Astrocyte (in vitro differentiated cells and primary cell): ENCODE data around the gene INTS4. TPM values are rescaled to one million over a fixed set of nuclear protein-coding genes. Genes with fewer than 3 reads are reported as not detected.

Experiments
- DNase-seq: peaks from one replicate; pipeline ENCODE4 v3.0.0-alpha.2; 2010; ENCODE audit warnings: low read depth
- FAIRE-seq: peaks from 2 replicates; lab custom pipeline; 2011; peaks lifted over from hg19 to GRCh38; lab: Jason Lieb, UNC
- H2AFZ ChIP-seq: 2 replicates; pipeline ENCODE4 v1.6.0; 2012; ENCODE audit warnings: low read depth, low read length, inconsistent platforms
- H3K27ac ChIP-seq: 2 replicates; pipeline ENCODE4 v1.5.1; 2011; ENCODE audit warnings: low read depth, low read length, inconsistent platforms
- H3K27me3 ChIP-seq: 2 replicates; pipeline ENCODE4 v1.6.0; 2011; ENCODE audit warnings: low read length, inconsistent platforms; ENCODE audit not compliant: insufficient read depth
- H3K36me3 ChIP-seq: 2 replicates; pipeline ENCODE4 v1.5.1; 2011; ENCODE audit warnings: low read length, inconsistent platforms; ENCODE audit not compliant: insufficient read depth
- H3K4me1 ChIP-seq: 2 replicates; pipeline ENCODE4 v1.5.1; 2011; ENCODE audit warnings: low read length, inconsistent platforms; ENCODE audit not compliant: insufficient read depth
- H3K4me2 ChIP-seq: 2 replicates; pipeline ENCODE4 v1.6.0; 2012; ENCODE audit warnings: low read length, inconsistent platforms
- H3K4me3 ChIP-seq: 2 replicates; pipeline ENCODE4 v1.5.1; 2011; ENCODE audit warnings: low read depth, mild to moderate bottlenecking, low read length, inconsistent platforms; ENCODE audit not compliant: insufficient read depth
- H3K79me2 ChIP-seq: 2 replicates; pipeline ENCODE4 v1.6.0; 2012; ENCODE audit warnings: mild to moderate bottlenecking, low read length, inconsistent platforms; ENCODE audit not compliant: insufficient read depth
- H3K9ac ChIP-seq: 2 replicates; pipeline ENCODE4 v1.6.0; 2012; ENCODE audit warnings: mild to moderate bottlenecking, low read length, inconsistent platforms
- H3K9me3 ChIP-seq: 2 replicates; pipeline ENCODE4 v1.5.1; 2012; ENCODE audit warnings: low read depth, mild to moderate bottlenecking, low read length, inconsistent platforms; ENCODE audit not compliant: insufficient read depth
- H4K20me1 ChIP-seq: 2 replicates; pipeline ENCODE4 v1.6.0; 2012; ENCODE audit warnings: low read length, inconsistent platforms; ENCODE audit not compliant: insufficient read depth
- H3K27ac Mint-ChIP-seq: one replicate; pipeline ENCODE4 v1.8.0; 2021; ENCODE audit warnings: mild to moderate bottlenecking, mixed read lengths; ENCODE audit not compliant: unreplicated experiment
- H3K27me3 Mint-ChIP-seq: one replicate; pipeline ENCODE4 v1.8.0; 2021; ENCODE audit warnings: low read depth, mixed read lengths; ENCODE audit not compliant: unreplicated experiment
- H3K36me3 Mint-ChIP-seq: one replicate; pipeline ENCODE4 v1.8.0; 2021; ENCODE audit warnings: low read depth, mixed read lengths; ENCODE audit not compliant: unreplicated experiment
- H3K4me1 Mint-ChIP-seq: one replicate; pipeline ENCODE4 v1.8.0; 2021; ENCODE audit warnings: low read depth, mixed read lengths; ENCODE audit not compliant: unreplicated experiment
- H3K4me3 Mint-ChIP-seq: one replicate; pipeline ENCODE4 v1.8.0; 2021; ENCODE audit warnings: mild to moderate bottlenecking, moderate library complexity, mixed read lengths; ENCODE audit not compliant: unreplicated experiment
- H3K9me3 Mint-ChIP-seq: one replicate; pipeline ENCODE4 v1.8.0; 2021; ENCODE audit warnings: mild to moderate bottlenecking, mixed read lengths; ENCODE audit not compliant: unreplicated experiment
- EZH2 ChIP-seq: IDR thresholded peaks from 2 replicates; pipeline ENCODE4 v1.6.1; 2012; ENCODE audit warnings: mild to moderate bottlenecking, low read length, inconsistent platforms; ENCODE audit not compliant: insufficient read depth
- total RNA-seq: library from RNA; stranded (reverse); gene quantifications from 2 replicates; pipeline ENCODE4 v1.2.1, GENCODE V29; 2021
- TF ChIP-seq, protein P1 (sequence below): IDR thresholded peaks from 2 replicates; pipeline ENCODE4 v1.5.1; 2011; ENCODE audit warnings: low read depth, mild to moderate bottlenecking, inconsistent platforms, low read length, moderate library complexity; ENCODE audit not compliant: insufficient read depth

The INTS4 gene
- total RNA-seq, 1 donor from 2014 or later, result 35.0 TPM

DNA sequence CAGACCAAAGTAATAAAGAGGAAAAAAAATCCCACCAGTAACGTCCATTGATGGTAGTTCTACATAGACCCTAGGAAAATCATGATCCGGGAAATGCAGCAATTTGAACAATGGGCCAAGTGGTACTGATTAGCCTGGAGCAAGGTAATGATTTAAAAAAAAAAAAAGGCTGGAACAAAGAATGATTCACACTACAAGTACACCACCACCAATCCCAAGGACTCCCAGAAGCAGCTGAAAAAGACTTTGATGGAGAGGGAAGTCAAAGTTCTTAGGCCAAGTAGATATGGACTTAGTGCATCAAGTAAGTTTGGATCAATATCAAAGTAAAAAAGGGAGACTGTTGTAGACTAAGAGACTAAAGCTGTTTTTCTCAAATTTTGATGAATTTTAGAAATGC lies 16.8 kb upstream of the INTS4 start:
- H3K9me3 ChIP-seq, result no peaks in the 10 kb centered on the region
- peaks cover 4% of the 10 kb centered on the region for H3K36me3 Mint-ChIP-seq
- H3K27ac ChIP-seq, result no peak overlapping the region
- H3K36me3 ChIP-seq, result no peaks in the 10 kb centered on the region
- no peak for TF ChIP-seq EZH2
- TF ChIP-seq, protein P1, sequence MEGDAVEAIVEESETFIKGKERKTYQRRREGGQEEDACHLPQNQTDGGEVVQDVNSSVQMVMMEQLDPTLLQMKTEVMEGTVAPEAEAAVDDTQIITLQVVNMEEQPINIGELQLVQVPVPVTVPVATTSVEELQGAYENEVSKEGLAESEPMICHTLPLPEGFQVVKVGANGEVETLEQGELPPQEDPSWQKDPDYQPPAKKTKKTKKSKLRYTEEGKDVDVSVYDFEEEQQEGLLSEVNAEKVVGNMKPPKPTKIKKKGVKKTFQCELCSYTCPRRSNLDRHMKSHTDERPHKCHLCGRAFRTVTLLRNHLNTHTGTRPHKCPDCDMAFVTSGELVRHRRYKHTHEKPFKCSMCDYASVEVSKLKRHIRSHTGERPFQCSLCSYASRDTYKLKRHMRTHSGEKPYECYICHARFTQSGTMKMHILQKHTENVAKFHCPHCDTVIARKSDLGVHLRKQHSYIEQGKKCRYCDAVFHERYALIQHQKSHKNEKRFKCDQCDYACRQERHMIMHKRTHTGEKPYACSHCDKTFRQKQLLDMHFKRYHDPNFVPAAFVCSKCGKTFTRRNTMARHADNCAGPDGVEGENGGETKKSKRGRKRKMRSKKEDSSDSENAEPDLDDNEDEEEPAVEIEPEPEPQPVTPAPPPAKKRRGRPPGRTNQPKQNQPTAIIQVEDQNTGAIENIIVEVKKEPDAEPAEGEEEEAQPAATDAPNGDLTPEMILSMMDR, result no peak
- no peak overlapping the region for H3K4me2 ChIP-seq
- H3K9me3 Mint-ChIP-seq, result no peaks in the 10 kb centered on the region
- H3K4me3 Mint-ChIP-seq, result no peak overlapping the region
- no peaks in the 10 kb centered on the region for H3K79me2 ChIP-seq
- no peak overlapping the region for H2AFZ ChIP-seq
- FAIRE-seq (no peak), DNase-seq (no peak)
- H4K20me1 ChIP-seq, result no peaks in the 10 kb centered on the region
- H3K27me3 ChIP-seq, result no peaks in the 10 kb centered on the region
- H3K4me1 ChIP-seq, result no peaks in the 10 kb centered on the region
- H3K4me3 ChIP-seq, result no peak overlapping the region
- no peaks in the 10 kb centered on the region for H3K4me1 Mint-ChIP-seq
- H3K9ac ChIP-seq, result no peak overlapping the region
- H3K27ac Mint-ChIP-seq, result no peak overlapping the region
- peaks cover 3% of the 10 kb centered on the region for H3K27me3 Mint-ChIP-seq

DNA sequence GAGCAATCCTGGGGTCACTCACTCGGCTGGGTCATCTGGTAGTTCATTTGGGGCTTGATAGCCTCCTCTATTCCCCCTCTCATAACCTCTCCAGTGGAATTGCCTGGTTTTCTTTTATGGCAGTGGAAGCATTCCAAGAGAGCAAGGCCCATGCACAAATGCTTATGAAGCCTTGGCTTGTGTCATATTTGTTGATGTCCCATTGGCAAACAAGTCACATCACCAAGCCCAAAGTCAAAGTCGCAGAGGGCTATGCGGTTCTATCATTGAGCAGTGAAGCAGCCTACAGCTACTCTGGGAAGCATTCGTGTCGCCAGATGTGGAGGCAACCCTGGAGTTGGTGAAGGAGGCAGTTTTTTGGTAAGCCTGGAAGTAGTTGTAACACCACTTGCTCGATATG lies 16.3 kb upstream of the INTS4 start:
- Histone ChIP-seq H3K79me2 (no peaks in the 10 kb centered on the region), H3K9me3 (no peaks in the 10 kb centered on the region), H3K4me3 (no peak overlapping the region), H3K27me3 (no peaks in the 10 kb centered on the region), H3K4me2 (no peak overlapping the region), H3K27ac (no peak overlapping the region), H3K36me3 (no peaks in the 10 kb centered on the region), H3K9ac (no peak overlapping the region), H2AFZ (no peak overlapping the region), H4K20me1 (no peaks in the 10 kb centered on the region), H3K4me1 (no peaks in the 10 kb centered on the region)
- no peak for TF ChIP-seq EZH2
- TF ChIP-seq, protein P1, result no peak
- no peak for DNase-seq
- Mint-ChIP-seq H3K36me3 (peaks cover 2% of the 10 kb centered on the region), H3K4me3 (no peak overlapping the region), H3K27ac (no peak overlapping the region), H3K9me3 (no peaks in the 10 kb centered on the region), H3K4me1 (no peaks in the 10 kb centered on the region), H3K27me3 (peaks cover 3% of the 10 kb centered on the region)
- FAIRE-seq, result no peak

DNA sequence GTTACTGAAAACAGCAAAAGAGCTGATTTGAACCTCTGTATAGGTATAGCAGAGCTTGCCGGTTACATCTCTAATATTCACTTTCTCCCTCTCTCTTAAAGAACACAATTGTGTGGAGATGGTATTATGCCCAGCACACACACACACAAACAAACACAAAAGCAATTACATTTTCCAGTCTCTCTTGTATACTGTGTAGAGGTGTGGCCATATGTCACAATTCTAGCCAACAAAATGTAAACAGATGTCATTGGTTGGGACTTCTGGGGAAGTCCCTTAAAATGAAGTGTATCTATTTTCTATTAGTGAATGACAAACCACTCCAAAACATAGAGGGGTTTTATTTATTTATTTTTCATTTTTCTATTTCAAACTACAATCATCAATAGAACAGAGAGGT lies 15.8 kb upstream of the INTS4 start:
- no peak for DNase-seq
- H3K9me3 Mint-ChIP-seq, result no peaks in the 10 kb centered on the region
- no peak overlapping the region for H3K4me3 Mint-ChIP-seq
- no peak for FAIRE-seq
- Histone ChIP-seq H4K20me1 (no peaks in the 10 kb centered on the region), H3K4me2 (no peak overlapping the region), H3K79me2 (no peaks in the 10 kb centered on the region), H2AFZ (no peak overlapping the region), H3K36me3 (no peaks in the 10 kb centered on the region), H3K27me3 (no peaks in the 10 kb centered on the region), H3K4me3 (no peak overlapping the region), H3K9ac (no peak overlapping the region), H3K4me1 (no peaks in the 10 kb centered on the region), H3K9me3 (no peaks in the 10 kb centered on the region), H3K27ac (no peak overlapping the region)
- no peak overlapping the region for H3K27ac Mint-ChIP-seq
- no peaks in the 10 kb centered on the region for H3K36me3 Mint-ChIP-seq
- no peaks in the 10 kb centered on the region for H3K4me1 Mint-ChIP-seq
- peaks cover 3% of the 10 kb centered on the region for H3K27me3 Mint-ChIP-seq
- TF ChIP-seq, protein P1, result no peak
- no peak for TF ChIP-seq EZH2
